ENCODE measurements around the gene MAN2A1.

MAN2A1 gene

GRCh38 chr5:109689740-109690241 is at the start of gene MAN2A1:
MAN2A1 (plus strand) TSS chr5:109689927; CDS start chr5:109690418, 491 bp downstream.
- H4K20me1 ChIP-seq (ENCODE audit: insufficient read depth, low read length), result no peaks in the 10 kb centered on the region
- H3K9me3 ChIP-seq (ENCODE audit: low read length), result 0 out of 2 replicates have a peak, but pooled peaks cover 5% of the 10 kb centered on the region
- no peaks in the 10 kb centered on the region for H3K9me2 ChIP-seq (ENCODE audit: low read depth, low read length)
- TF ChIP-seq, protein P1, sequence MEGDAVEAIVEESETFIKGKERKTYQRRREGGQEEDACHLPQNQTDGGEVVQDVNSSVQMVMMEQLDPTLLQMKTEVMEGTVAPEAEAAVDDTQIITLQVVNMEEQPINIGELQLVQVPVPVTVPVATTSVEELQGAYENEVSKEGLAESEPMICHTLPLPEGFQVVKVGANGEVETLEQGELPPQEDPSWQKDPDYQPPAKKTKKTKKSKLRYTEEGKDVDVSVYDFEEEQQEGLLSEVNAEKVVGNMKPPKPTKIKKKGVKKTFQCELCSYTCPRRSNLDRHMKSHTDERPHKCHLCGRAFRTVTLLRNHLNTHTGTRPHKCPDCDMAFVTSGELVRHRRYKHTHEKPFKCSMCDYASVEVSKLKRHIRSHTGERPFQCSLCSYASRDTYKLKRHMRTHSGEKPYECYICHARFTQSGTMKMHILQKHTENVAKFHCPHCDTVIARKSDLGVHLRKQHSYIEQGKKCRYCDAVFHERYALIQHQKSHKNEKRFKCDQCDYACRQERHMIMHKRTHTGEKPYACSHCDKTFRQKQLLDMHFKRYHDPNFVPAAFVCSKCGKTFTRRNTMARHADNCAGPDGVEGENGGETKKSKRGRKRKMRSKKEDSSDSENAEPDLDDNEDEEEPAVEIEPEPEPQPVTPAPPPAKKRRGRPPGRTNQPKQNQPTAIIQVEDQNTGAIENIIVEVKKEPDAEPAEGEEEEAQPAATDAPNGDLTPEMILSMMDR (IDR thresholded peaks at IDR 0.05; ENCODE audit: low read length), result no peak
- TF ChIP-seq EZH2 (IDR thresholded peaks at IDR 0.05; ENCODE audit: borderline replicate concordance, low read length), result no peak
- H3K27me3 ChIP-seq (ENCODE audit: insufficient read depth, low read length), result no peaks in the 10 kb centered on the region
- H3K4me3 ChIP-seq (ENCODE audit: low read depth, low read length, poor library complexity, severe bottlenecking), result peak within 1 kb of the TSS; percentile 98
- H3K9ac ChIP-seq (ENCODE audit: low read length), result peak within 1 kb of the TSS; percentile 85
- H3K27ac ChIP-seq (ENCODE audit: low read depth, low read length, poor library complexity, severe bottlenecking), result peak within 1 kb of the TSS; percentile 78
- H3K4me2 ChIP-seq (ENCODE audit: low read length), result peak within 1 kb of the TSS; percentile 63
- peaks cover 12% of the 10 kb centered on the region for H3K36me3 ChIP-seq (ENCODE audit: insufficient read depth, low read length)
- H3K4me1 ChIP-seq (ENCODE audit: insufficient read depth, low read length, severe bottlenecking), result peaks cover 35% of the 10 kb centered on the region
- peak within 1 kb of the TSS; percentile 76; the same call in 1 of the 2 replicates for H2AFZ ChIP-seq (ENCODE audit: low read length)
- no peaks in the 10 kb centered on the region for H3F3A ChIP-seq (ENCODE audit: insufficient read depth, low read length)
- H3K79me2 ChIP-seq (ENCODE audit: insufficient read depth, low read length), result peaks cover 35% of the 10 kb centered on the region

- Histone ChIP-seq H3K79me2 (ENCODE audit: insufficient read depth, low read length) (no peaks in the 10 kb centered on the region), H3K27me3 (ENCODE audit: insufficient read depth, low read length) (no peaks in the 10 kb centered on the region), H3K4me1 (ENCODE audit: insufficient read depth, low read length, severe bottlenecking) (no peaks in the 10 kb centered on the region), H3K9me3 (ENCODE audit: low read length) (no peaks in the 10 kb centered on the region), H3K27ac (ENCODE audit: low read depth, low read length, poor library complexity, severe bottlenecking) (no peak overlapping the region), H3K36me3 (ENCODE audit: insufficient read depth, low read length) (no peaks in the 10 kb centered on the region), H3K9ac (ENCODE audit: low read length) (no peak overlapping the region), H3F3A (ENCODE audit: insufficient read depth, low read length) (no peaks in the 10 kb centered on the region), H4K20me1 (ENCODE audit: insufficient read depth, low read length) (no peaks in the 10 kb centered on the region), H3K4me3 (ENCODE audit: low read depth, low read length, poor library complexity, severe bottlenecking) (no peak overlapping the region), H3K4me2 (ENCODE audit: low read length) (no peak overlapping the region), H3K9me2 (ENCODE audit: low read depth, low read length) (no peaks in the 10 kb centered on the region), H2AFZ (ENCODE audit: low read length) (no peak overlapping the region)
- TF ChIP-seq EZH2 (IDR thresholded peaks at IDR 0.05; ENCODE audit: borderline replicate concordance, low read length), result no peak
- TF ChIP-seq, protein P1 (IDR thresholded peaks at IDR 0.05; ENCODE audit: low read length), result no peak
These were observed 48.8 kb upstream of the MAN2A1 start for GRCh38 chr5:109640976-109641375.

DNA sequence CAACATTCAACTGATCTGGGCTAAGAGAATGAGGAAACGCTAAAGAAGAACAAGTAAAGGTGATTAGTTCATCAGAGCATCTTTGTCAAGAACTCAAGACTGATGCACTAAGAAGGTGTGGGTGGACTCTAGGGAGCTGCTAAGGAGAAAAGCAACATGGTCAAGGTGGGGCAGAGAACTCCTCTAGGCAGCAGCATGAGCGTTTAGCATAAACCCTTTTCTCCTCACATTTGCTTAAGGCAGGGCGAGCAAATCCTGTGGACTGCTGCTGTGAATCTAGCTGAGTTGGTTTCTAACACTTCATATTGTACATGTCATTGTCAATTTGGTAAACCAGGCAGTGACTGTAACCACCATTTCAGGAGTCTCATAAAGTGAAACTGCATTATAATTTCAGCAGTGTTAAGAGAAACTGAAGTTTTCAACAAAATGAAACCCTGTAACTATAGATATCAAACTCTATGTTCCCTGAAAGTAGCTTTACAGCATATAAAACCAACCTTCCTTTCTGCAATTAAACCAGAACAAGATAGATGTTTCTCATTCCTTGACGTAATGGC is 45.9 kb upstream of the MAN2A1 start:
- Histone ChIP-seq H3K9ac (ENCODE audit: low read length) (no peak overlapping the region), H3K27ac (ENCODE audit: low read depth, low read length, poor library complexity, severe bottlenecking) (no peak overlapping the region), H3K27me3 (ENCODE audit: insufficient read depth, low read length) (no peaks in the 10 kb centered on the region), H3K79me2 (ENCODE audit: insufficient read depth, low read length) (no peaks in the 10 kb centered on the region), H3K4me3 (ENCODE audit: low read depth, low read length, poor library complexity, severe bottlenecking) (no peak overlapping the region), H2AFZ (ENCODE audit: low read length) (no peak overlapping the region), H3K9me2 (ENCODE audit: low read depth, low read length) (no peaks in the 10 kb centered on the region), H3K9me3 (ENCODE audit: low read length) (no peaks in the 10 kb centered on the region), H3K4me2 (ENCODE audit: low read length) (no peak overlapping the region), H3K4me1 (ENCODE audit: insufficient read depth, low read length, severe bottlenecking) (no peaks in the 10 kb centered on the region), H3K36me3 (ENCODE audit: insufficient read depth, low read length) (no peaks in the 10 kb centered on the region), H3F3A (ENCODE audit: insufficient read depth, low read length) (no peaks in the 10 kb centered on the region), H4K20me1 (ENCODE audit: insufficient read depth, low read length) (no peaks in the 10 kb centered on the region)
- TF ChIP-seq, protein P1 (IDR thresholded peaks at IDR 0.05; ENCODE audit: low read length), result no peak
- TF ChIP-seq EZH2 (IDR thresholded peaks at IDR 0.05; ENCODE audit: borderline replicate concordance, low read length), result no peak
